HCT116 (cell line): Measurements from ENCODE around the gene HPS1. TPM values are rescaled to one million over a fixed set of nuclear protein-coding genes. Genes with fewer than 3 reads are reported as not detected.

Experiments
- ATAC-seq: fragments of 200-7000 bp; cut with Tn5 transposase; 2 replicates; pipeline ENCODE4 v1.9.1; 2020; ENCODE audit warnings: mild to moderate bottlenecking, moderate library complexity
- BruUV-seq: library from RNA; stranded (reverse); fragments of 400-500 nt; replicated peaks from 2 replicates; lab custom pipeline; 2021; lab: Mats Ljungman, UMichigan
- CTCF ChIA-PET: fragments of 300-600 bp; sonication (Branson Sonifier 250); formaldehyde crosslinking; loops from one replicate; lab custom pipeline; 2021; ENCODE audit warnings: antibody characterized with exemption; lab: Charles Lee
- POLR2A ChIA-PET: fragments of 300-600, 350-600 bp; sonication (Branson Sonifier 250); formaldehyde crosslinking; loops from one replicate; lab custom pipeline; 2021; ENCODE audit warnings: antibody characterized with exemption; lab: Charles Lee
- RAD21 ChIA-PET, 2 experiments: fragments of 300-600 bp; sonication (Branson Sonifier 250); formaldehyde crosslinking; loops; one replicate each; lab custom pipeline; 2023; ENCODE audit warnings: low total read pairs in 2 of 2; ENCODE audit not compliant: uncharacterized antibody in 2 of 2, unreplicated experiment in 2 of 2, low non-redundant PET in 1 of 2; lab: Charles Lee
- DNase-seq: peaks from one replicate; pipeline ENCODE4 v3.0.0-alpha.2; 2010; ENCODE audit warnings: low read depth, low spot score
- H2AFZ ChIP-seq: fragments of 200-600 bp; shearing (Covaris generic), sonication (generic); 2 replicates; pipeline ENCODE4 v1.6.1; 2017; ENCODE audit warnings: low read depth, mixed run types, mixed read lengths, antibody characterized with exemption, low read length; ENCODE audit not compliant: poor library complexity, severe bottlenecking
- H3K27ac ChIP-seq: 2 replicates; pipeline ENCODE4 v1.5.1; 2012; ENCODE audit warnings: low read depth, low read length
- H3K27me3 ChIP-seq: fragments of 200-600 bp; sonication (generic); 2 replicates; pipeline ENCODE4 v1.6.1; 2016; ENCODE audit warnings: mixed run types, low read length, mixed read lengths; ENCODE audit not compliant: insufficient read depth
- H3K36me3 ChIP-seq, 2 experiments: fragments of 200-500 bp in 1 of 2; fragments of 200-600 bp in 1 of 2; sonication (Bioruptor generic) in 1 of 2; sonication (generic) in 1 of 2; 2 replicates each; pipeline versions ENCODE4 v1.5.1 to v1.6.1; 2014 to 2016; ENCODE audit warnings: low read length in 2 of 2, inconsistent platforms in 1 of 2, mixed read lengths in 1 of 2, mixed run types in 1 of 2; ENCODE audit not compliant: insufficient read depth in 2 of 2, control insufficient read depth in 1 of 2
- H3K4me1 ChIP-seq, 2 experiments: fragments of 200-600 bp in 1 of 2; sonication (generic) in 1 of 2; 2 replicates each; pipeline versions ENCODE4 v1.5.1 to v1.6.1; 2012 to 2017; ENCODE audit warnings: low read length in 2 of 2, inconsistent platforms in 1 of 2, mild to moderate bottlenecking in 1 of 2, mixed read lengths in 1 of 2, mixed run types in 1 of 2, moderate library complexity in 1 of 2; ENCODE audit not compliant: insufficient read depth in 2 of 2, control insufficient read depth in 1 of 2
- H3K4me2 ChIP-seq: fragments of 200-600 bp; sonication (generic); 2 replicates; pipeline ENCODE4 v1.6.1; 2017; ENCODE audit warnings: mixed run types, low read length, mixed read lengths
- H3K4me3 ChIP-seq, 2 experiments: fragments of 200-600 bp in 1 of 2; sonication (generic) in 1 of 2; replicated peaks in 1 of 2; 2 replicates each; pipeline ENCODE4 v1.5.1; 2011 to 2016; ENCODE audit warnings: low read length in 2 of 2, control low read depth in 1 of 2, low read depth in 1 of 2, mild to moderate bottlenecking in 1 of 2, mixed read lengths in 1 of 2, mixed run types in 1 of 2
- H3K79me2 ChIP-seq: fragments of 200-600 bp; sonication (generic); 2 replicates; pipeline ENCODE4 v1.6.1; 2017; ENCODE audit warnings: mild to moderate bottlenecking, mixed run types, low read length, moderate library complexity, mixed read lengths; ENCODE audit not compliant: insufficient read depth
- H3K9ac ChIP-seq: fragments of 200-600 bp; sonication (generic); 2 replicates; pipeline ENCODE4 v1.6.1; 2016; ENCODE audit warnings: low read length, mixed read lengths
- H3K9me2 ChIP-seq: fragments of 200-600 bp; sonication (generic), shearing (Covaris generic); 2 replicates; pipeline ENCODE4 v1.6.1; 2017; ENCODE audit warnings: mixed run types, mild to moderate bottlenecking, moderate library complexity; ENCODE audit not compliant: insufficient read depth
- H3K9me3 ChIP-seq, 2 experiments: fragments of 200-500 bp in 1 of 2; fragments of 200-600 bp in 1 of 2; sonication (Bioruptor generic) in 1 of 2; sonication (generic) in 1 of 2; 2 replicates each; pipeline ENCODE4 v1.6.1; 2014 to 2017; ENCODE audit warnings: low read length in 2 of 2, mixed read lengths in 2 of 2, inconsistent platforms in 1 of 2, low read depth in 1 of 2, mild to moderate bottlenecking in 1 of 2, mixed run types in 1 of 2, moderate library complexity in 1 of 2; ENCODE audit not compliant: control insufficient read depth in 1 of 2, insufficient read depth in 1 of 2
- H4K20me1 ChIP-seq: fragments of 200-600 bp; sonication (generic), shearing (Covaris generic); 2 replicates; pipeline ENCODE4 v1.6.1; 2017; ENCODE audit warnings: mixed run types, mild to moderate bottlenecking, moderate library complexity; ENCODE audit not compliant: insufficient read depth
- EGR1 ChIP-seq: IDR thresholded peaks from 2 replicates; pipeline ENCODE4 v1.6.1; 2012; ENCODE audit warnings: low read depth
- ELF1 ChIP-seq: IDR thresholded peaks from 2 replicates; pipeline ENCODE4 v1.6.1; 2012; ENCODE audit warnings: low read depth, borderline replicate concordance
- FOSL1 ChIP-seq: IDR thresholded peaks from 2 replicates; pipeline ENCODE4 v1.6.1; 2012; ENCODE audit warnings: low read depth
- JUND ChIP-seq: IDR thresholded peaks from 2 replicates; pipeline ENCODE4 v1.6.1; 2012
- POLR2A ChIP-seq: IDR thresholded peaks from 2 replicates; pipeline ENCODE4 v1.7.0; 2011; ENCODE audit warnings: borderline replicate concordance; ENCODE audit not compliant: insufficient read depth, insufficient read length; ENCODE audit errors: extremely low read depth
- POLR2AphosphoS5 ChIP-seq: IDR thresholded peaks from 2 replicates; pipeline ENCODE4 v1.6.1; 2011; ENCODE audit warnings: mild to moderate bottlenecking, low read depth, low read length, moderate library complexity
- RAD21 ChIP-seq: IDR thresholded peaks from 2 replicates; pipeline ENCODE4 v1.6.1; 2012; ENCODE audit warnings: low read depth, mild to moderate bottlenecking
- SIN3A ChIP-seq: IDR thresholded peaks from 2 replicates; pipeline ENCODE4 v1.6.1; 2012; ENCODE audit warnings: low read depth
- SP1 ChIP-seq: IDR thresholded peaks from 2 replicates; pipeline ENCODE4 v1.6.1; 2012; ENCODE audit warnings: low read depth
- TCF7L2 ChIP-seq: IDR thresholded peaks from 2 replicates; pipeline ENCODE4 v1.7.0; 2011; ENCODE audit warnings: borderline replicate concordance, inconsistent platforms; ENCODE audit not compliant: insufficient read depth, insufficient read length; ENCODE audit errors: extremely low read depth
- ZFX ChIP-seq: fragments of 450-650 bp; IDR thresholded peaks from 2 replicates; pipeline ENCODE4 v1.6.1; 2017
- ZNF274 ChIP-seq: fragments of 200-500 bp; sonication (Bioruptor generic); IDR thresholded peaks from 2 replicates; pipeline ENCODE4 v1.6.1; 2014; ENCODE audit warnings: mild to moderate bottlenecking, low read depth, low read length, inconsistent platforms
- intact Hi-C: fragments of 100-400 bp; cut with micrococcal nuclease; formaldehyde crosslinking; loops from 2 replicates; pipeline ENCODE4 v1.10.0; 2022
- total RNA-seq: library from RNA; stranded (reverse); gene quantifications from one replicate; pipeline ENCODE4 v1.2.1, GENCODE V29; 2021; ENCODE audit not compliant: unreplicated experiment
- TF ChIP-seq, protein P1 (sequence below), 3 experiments: fragments of 200-600 bp in 1 of 3; sonication (generic) in 1 of 3; IDR thresholded peaks in 2 of 3; conservative IDR thresholded peaks in 1 of 3; 2 replicates each; pipeline ENCODE4 v1.5.1; 2012 to 2017; ENCODE audit warnings: low read depth in 2 of 3, low read length in 2 of 3, antibody characterized with exemption in 1 of 3, borderline replicate concordance in 1 of 3, control low read depth in 1 of 3, mild to moderate bottlenecking in 1 of 3, mixed read lengths in 1 of 3, mixed run types in 1 of 3, moderate library complexity in 1 of 3; ENCODE audit not compliant: insufficient read depth in 1 of 3
- TF ChIP-seq, protein P2 (sequence below): IDR thresholded peaks from 2 replicates; pipeline ENCODE4 v1.6.1; 2012
- TF ChIP-seq, protein P3 (sequence below): IDR thresholded peaks from 2 replicates; pipeline ENCODE4 v1.6.1; 2012; ENCODE audit warnings: low read depth
- TF ChIP-seq, protein P4 (sequence below): IDR thresholded peaks from 2 replicates; pipeline ENCODE4 v1.6.1; 2012

HPS1 gene
- total RNA-seq, 1 experiment from 2014 or later = 64.3 TPM

DNA sequence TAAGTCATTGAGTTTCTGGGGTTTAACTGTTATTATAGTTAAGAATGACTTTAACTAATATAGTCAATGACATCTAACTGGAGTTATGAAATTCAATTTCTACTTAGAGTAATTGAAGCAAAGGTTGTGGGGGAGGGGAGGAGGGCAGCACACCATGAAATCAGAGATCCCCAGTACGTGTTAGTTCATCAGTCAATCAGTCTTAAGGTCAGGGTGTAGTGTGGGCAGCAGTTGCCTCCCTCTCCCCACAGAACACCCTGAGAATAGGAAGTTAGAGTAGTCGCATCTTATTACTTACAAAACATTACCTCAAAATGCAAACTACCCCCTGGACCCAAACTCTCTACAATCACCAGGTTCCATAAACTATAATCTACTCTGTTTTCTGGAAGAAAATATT lies 7.0 kb upstream of the HPS1 start:
- H3K9me2 ChIP-seq = no peaks in the 10 kb centered on the region
- H4K20me1 ChIP-seq = no peaks in the 10 kb centered on the region
- no peak overlapping the region for H3K4me3 ChIP-seq
- H2AFZ ChIP-seq = no peak overlapping the region
- no peaks in the 10 kb centered on the region for H3K36me3 ChIP-seq
- CTCF ChIA-PET = no interaction called here
- intact Hi-C loops = no loop called here
- RAD21 ChIA-PET = no interaction called here
- H3K4me1 ChIP-seq = no peaks in the 10 kb centered on the region; a peak in 1 of 4 replicates
- no peak overlapping the region for H3K9ac ChIP-seq
- no peaks in the 10 kb centered on the region; the same call in 1 of the 2 replicates for H3K27me3 ChIP-seq
- no peaks in the 10 kb centered on the region for H3K9me3 ChIP-seq
- no peak for DNase-seq
- H3K4me2 ChIP-seq = no peak overlapping the region
- TF ChIP-seq RAD21 (no peak), POLR2AphosphoS5 (no peak), SP1 (no peak), ZNF274 (no peak), SIN3A (no peak), ELF1 (no peak), FOSL1 (no peak), POLR2A (no peak), EGR1 (no peak), ZFX (no peak), JUND (no peak), TCF7L2 (no peak)
- TF ChIP-seq, protein P1, sequence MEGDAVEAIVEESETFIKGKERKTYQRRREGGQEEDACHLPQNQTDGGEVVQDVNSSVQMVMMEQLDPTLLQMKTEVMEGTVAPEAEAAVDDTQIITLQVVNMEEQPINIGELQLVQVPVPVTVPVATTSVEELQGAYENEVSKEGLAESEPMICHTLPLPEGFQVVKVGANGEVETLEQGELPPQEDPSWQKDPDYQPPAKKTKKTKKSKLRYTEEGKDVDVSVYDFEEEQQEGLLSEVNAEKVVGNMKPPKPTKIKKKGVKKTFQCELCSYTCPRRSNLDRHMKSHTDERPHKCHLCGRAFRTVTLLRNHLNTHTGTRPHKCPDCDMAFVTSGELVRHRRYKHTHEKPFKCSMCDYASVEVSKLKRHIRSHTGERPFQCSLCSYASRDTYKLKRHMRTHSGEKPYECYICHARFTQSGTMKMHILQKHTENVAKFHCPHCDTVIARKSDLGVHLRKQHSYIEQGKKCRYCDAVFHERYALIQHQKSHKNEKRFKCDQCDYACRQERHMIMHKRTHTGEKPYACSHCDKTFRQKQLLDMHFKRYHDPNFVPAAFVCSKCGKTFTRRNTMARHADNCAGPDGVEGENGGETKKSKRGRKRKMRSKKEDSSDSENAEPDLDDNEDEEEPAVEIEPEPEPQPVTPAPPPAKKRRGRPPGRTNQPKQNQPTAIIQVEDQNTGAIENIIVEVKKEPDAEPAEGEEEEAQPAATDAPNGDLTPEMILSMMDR (IDR thresholded peaks at IDR 0.05 in 2 of 3, conservative IDR thresholded peaks at IDR 0.05 in 1 of 3; ENCODE audit: borderline replicate concordance in 1 of 3, insufficient read depth in 1 of 3, low read depth in 2 of 3, low read length in 2 of 3) = no peak
- TF ChIP-seq, protein P2, sequence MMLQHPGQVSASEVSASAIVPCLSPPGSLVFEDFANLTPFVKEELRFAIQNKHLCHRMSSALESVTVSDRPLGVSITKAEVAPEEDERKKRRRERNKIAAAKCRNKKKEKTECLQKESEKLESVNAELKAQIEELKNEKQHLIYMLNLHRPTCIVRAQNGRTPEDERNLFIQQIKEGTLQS = no peak
- TF ChIP-seq, protein P3, sequence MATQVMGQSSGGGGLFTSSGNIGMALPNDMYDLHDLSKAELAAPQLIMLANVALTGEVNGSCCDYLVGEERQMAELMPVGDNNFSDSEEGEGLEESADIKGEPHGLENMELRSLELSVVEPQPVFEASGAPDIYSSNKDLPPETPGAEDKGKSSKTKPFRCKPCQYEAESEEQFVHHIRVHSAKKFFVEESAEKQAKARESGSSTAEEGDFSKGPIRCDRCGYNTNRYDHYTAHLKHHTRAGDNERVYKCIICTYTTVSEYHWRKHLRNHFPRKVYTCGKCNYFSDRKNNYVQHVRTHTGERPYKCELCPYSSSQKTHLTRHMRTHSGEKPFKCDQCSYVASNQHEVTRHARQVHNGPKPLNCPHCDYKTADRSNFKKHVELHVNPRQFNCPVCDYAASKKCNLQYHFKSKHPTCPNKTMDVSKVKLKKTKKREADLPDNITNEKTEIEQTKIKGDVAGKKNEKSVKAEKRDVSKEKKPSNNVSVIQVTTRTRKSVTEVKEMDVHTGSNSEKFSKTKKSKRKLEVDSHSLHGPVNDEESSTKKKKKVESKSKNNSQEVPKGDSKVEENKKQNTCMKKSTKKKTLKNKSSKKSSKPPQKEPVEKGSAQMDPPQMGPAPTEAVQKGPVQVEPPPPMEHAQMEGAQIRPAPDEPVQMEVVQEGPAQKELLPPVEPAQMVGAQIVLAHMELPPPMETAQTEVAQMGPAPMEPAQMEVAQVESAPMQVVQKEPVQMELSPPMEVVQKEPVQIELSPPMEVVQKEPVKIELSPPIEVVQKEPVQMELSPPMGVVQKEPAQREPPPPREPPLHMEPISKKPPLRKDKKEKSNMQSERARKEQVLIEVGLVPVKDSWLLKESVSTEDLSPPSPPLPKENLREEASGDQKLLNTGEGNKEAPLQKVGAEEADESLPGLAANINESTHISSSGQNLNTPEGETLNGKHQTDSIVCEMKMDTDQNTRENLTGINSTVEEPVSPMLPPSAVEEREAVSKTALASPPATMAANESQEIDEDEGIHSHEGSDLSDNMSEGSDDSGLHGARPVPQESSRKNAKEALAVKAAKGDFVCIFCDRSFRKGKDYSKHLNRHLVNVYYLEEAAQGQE = no peak
- TF ChIP-seq, protein P4, sequence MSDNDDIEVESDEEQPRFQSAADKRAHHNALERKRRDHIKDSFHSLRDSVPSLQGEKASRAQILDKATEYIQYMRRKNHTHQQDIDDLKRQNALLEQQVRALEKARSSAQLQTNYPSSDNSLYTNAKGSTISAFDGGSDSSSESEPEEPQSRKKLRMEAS = no peak
- no peaks in the 10 kb centered on the region for H3K79me2 ChIP-seq
- no peak overlapping the region for H3K27ac ChIP-seq
- POLR2A ChIA-PET = no interaction called here
- no TSS peak for BruUV-seq
- ATAC-seq = no peak
